K562 (cell line): Measurements from ENCODE around the gene DMAC2. TPM values are rescaled to one million over a fixed set of nuclear protein-coding genes. Genes with fewer than 3 reads are reported as not detected.

Source experiments
- ATAC-seq: fragments of 200-7000 bp; cut with Tn5 transposase; 3 replicates; pipeline ENCODE4 v1.9.1; 2020; ENCODE audit warnings: moderate library complexity
- BruUV-seq: library from RNA; stranded (reverse); fragments of 400-500 nt; replicated peaks from 2 replicates; lab custom pipeline; 2021; lab: Mats Ljungman, UMichigan
- CTCF ChIA-PET: fragments of 300-600 bp; formaldehyde crosslinking; extraction: SDS; loops from one replicate; lab custom pipeline; 2021; ENCODE audit warnings: low intra/inter-chr PET ratio; lab: Yijun Ruan, JAX
- POLR2A ChIA-PET: fragments of 300-600, 350-650 bp; sonication (Branson Sonifier 250); formaldehyde crosslinking; extraction: SDS; loops from one replicate; lab custom pipeline; 2021; ENCODE audit warnings: antibody characterized with exemption, inconsistent platforms; lab: Yijun Ruan, JAX
- DNase-seq, 4 experiments: peaks; one replicate each; pipeline versions ENCODE4 v3.0.0 to v3.0.0-alpha.2; 2011 to 2018; ENCODE audit warnings: low spot score in 3 of 4, mixed read lengths in 3 of 4; ENCODE audit errors: extremely low read depth in 1 of 4
- FAIRE-seq: peaks from 2 replicates; lab custom pipeline; 2011; peaks lifted over from hg19 to GRCh38; lab: Jason Lieb, UNC
- H2AFZ ChIP-seq: 2 replicates; pipeline ENCODE4 v1.6.0; 2011; ENCODE audit warnings: low read depth, low read length, control low read depth, inconsistent platforms
- H3K27ac ChIP-seq: fragments of 200-600 bp; 3 replicates; pipeline ENCODE4 v1.8.0; 2011; ENCODE audit warnings: low read depth, mild to moderate bottlenecking, control low read depth, inconsistent platforms, low read length, moderate library complexity, mixed read lengths; ENCODE audit errors: extremely low read depth
- H3K27me3 ChIP-seq, 2 experiments: fragments of 300-600 bp in 1 of 2; 2 replicates in 1 of 2; 3 replicates in 1 of 2; pipeline versions ENCODE4 v1.6.0 to v1.8.0; 2011; ENCODE audit warnings: inconsistent platforms in 2 of 2, low read length in 2 of 2, mild to moderate bottlenecking in 1 of 2, mixed read lengths in 1 of 2, moderate library complexity in 1 of 2; ENCODE audit not compliant: control insufficient read depth in 2 of 2, insufficient read depth in 2 of 2
- H3K36me3 ChIP-seq: fragments of 300-600 bp; 3 replicates; pipeline ENCODE4 v1.8.0; 2011; ENCODE audit warnings: mild to moderate bottlenecking, low read length, inconsistent platforms; ENCODE audit not compliant: control insufficient read depth, insufficient read depth
- H3K4me1 ChIP-seq, 2 experiments: fragments of 200-600 bp in 1 of 2; replicated peaks in 1 of 2; 2 replicates in 1 of 2; 3 replicates in 1 of 2; pipeline versions ENCODE4 v1.5.1 to v1.8.0; 2011; ENCODE audit warnings: inconsistent platforms in 2 of 2, low read length in 2 of 2, mild to moderate bottlenecking in 1 of 2, mixed read lengths in 1 of 2, moderate library complexity in 1 of 2; ENCODE audit not compliant: control insufficient read depth in 2 of 2, insufficient read depth in 2 of 2
- H3K4me2 ChIP-seq: 2 replicates; pipeline ENCODE4 v1.6.1; 2011; ENCODE audit warnings: low read length, control low read depth, inconsistent platforms, mixed read lengths; ENCODE audit not compliant: insufficient read depth
- H3K4me3 ChIP-seq: fragments of 200-600 bp; sonication (generic), shearing (Covaris generic); 2 replicates; pipeline ENCODE4 v1.5.1; 2016; ENCODE audit warnings: control low read depth, inconsistent platforms
- H3K79me2 ChIP-seq: fragments of 200-600 bp; 3 replicates; pipeline ENCODE4 v1.8.0; 2011; ENCODE audit warnings: low read length, inconsistent platforms; ENCODE audit not compliant: control insufficient read depth, insufficient read depth
- H3K9ac ChIP-seq, 2 experiments: 2 replicates each; pipeline versions ENCODE4 v1.6.0 to v1.6.1; 2011; ENCODE audit warnings: low read depth in 2 of 2, low read length in 2 of 2, control low read depth in 1 of 2, inconsistent platforms in 1 of 2, mild to moderate bottlenecking in 1 of 2, mixed read lengths in 1 of 2; ENCODE audit not compliant: insufficient read depth in 1 of 2
- H3K9me1 ChIP-seq: one replicate; pipeline ENCODE4 v1.6.0; 2011; ENCODE audit warnings: inconsistent platforms, mild to moderate bottlenecking, low read length, moderate library complexity; ENCODE audit not compliant: control insufficient read depth, insufficient read depth
- H3K9me3 ChIP-seq: replicated peaks from 2 replicates; pipeline ENCODE4 v1.5.1; 2011; ENCODE audit warnings: low read depth, low read length, inconsistent platforms; ENCODE audit not compliant: control insufficient read depth, insufficient read depth
- H4K20me1 ChIP-seq: replicated peaks from 2 replicates; pipeline ENCODE4 v1.6.1; 2011; ENCODE audit warnings: low read length, inconsistent platforms, mixed read lengths; ENCODE audit not compliant: control insufficient read depth, insufficient read depth
- ARID4B ChIP-seq: sonication (generic); formaldehyde crosslinking; IDR thresholded peaks from 2 replicates; pipeline ENCODE4 v1.8.0; 2022; ENCODE audit warnings: mild to moderate bottlenecking, missing genetic modification reagents
- DACH1 ChIP-seq: fragments of 450-650 bp; IDR thresholded peaks from 2 replicates; pipeline ENCODE4 v1.6.1; 2018; ENCODE audit not compliant: partially characterized antibody
- JUN ChIP-seq, 2 experiments: sonication (generic) in 1 of 2; formaldehyde crosslinking in 1 of 2; IDR thresholded peaks; 2 replicates each; pipeline versions ENCODE4 v1.6.1 to v1.8.0; 2012 to 2022; ENCODE audit warnings: borderline replicate concordance in 2 of 2, mild to moderate bottlenecking in 2 of 2, improper control_type of control experiment in 1 of 2, low read depth in 1 of 2, low read length in 1 of 2, missing genetic modification reagents in 1 of 2
- TCF7L2 ChIP-seq: fragments of 150-350 bp; IDR thresholded peaks from 2 replicates; pipeline ENCODE4 v1.6.1; 2016; ENCODE audit warnings: low read depth, mild to moderate bottlenecking, low read length, moderate library complexity
- ZBTB17 ChIP-seq: fragments of 450-650 bp; formaldehyde crosslinking; IDR thresholded peaks from 2 replicates; pipeline ENCODE4 v1.4.0; 2020; ENCODE audit warnings: mild to moderate bottlenecking
- WGBS: fragments of 100-300 bp; shearing (Covaris generic); methylation state at CpG from one replicate; pipeline ENCODE4 v1.1.6; 2016; ENCODE audit warnings: low coverage, mixed read lengths; ENCODE audit not compliant: insufficient coverage; ENCODE audit errors: missing lambda C conversion rate; 5-methylcytosine and 5-hydroxymethylcytosine counted together
- in situ Hi-C: fragments of 300-500 bp; cut with MboI; formaldehyde crosslinking; loops from 4 replicates; pipeline ENCODE4 v1.15.0; 2018; ENCODE audit warnings: inconsistent platforms, mixed read lengths
- intact Hi-C: fragments of 100-400 bp; cut with micrococcal nuclease; formaldehyde crosslinking; loops from 2 replicates; pipeline ENCODE4 v1.14.2; 2022
- polyA plus RNA-seq, 8 experiments: library from polyadenylated mRNA; depleted of rRNA in 4 of 8; stranded (reverse) in 5 of 8; unstranded in 3 of 8; fragments of >200 nt; fragmentation: Nextera tagmentation in 2 of 8; fragmentation: Illumina TruSeq in 1 of 8; extraction: Ambion mirVana in 2 of 8; extraction: Trizol in 1 of 8; gene quantifications; 2 replicates each; pipeline versions ENCODE4 v1.2.1 to v1.2.3, GENCODE V29; 2011 to 2014; ENCODE audit warnings: inconsistent platforms in 1 of 8, missing spikeins in 1 of 8
- total RNA-seq, 7 experiments: library from RNA; depleted of rRNA in 6 of 7; stranded (reverse); fragments of >200 nt in 6 of 7; fragmentation: Illumina TruSeq in 2 of 7; extraction: Trizol in 2 of 7; gene quantifications; 2 replicates each; pipeline versions ENCODE4 v1.2.1 to v1.2.3, GENCODE V29; 2011 to 2021; ENCODE audit warnings: low replicate concordance in 1 of 7
- TF ChIP-seq, protein P1 (sequence below): sonication (generic); formaldehyde crosslinking; IDR thresholded peaks from 2 replicates; pipeline ENCODE4 v1.9.0; 2022; ENCODE audit warnings: mild to moderate bottlenecking, missing genetic modification reagents

The DMAC2 gene
- total and polyA plus RNA-seq, 9 of the 15 experiments (the other 6 are each of a cell fraction or from before 2014, with no cell fraction given), result 12.9 to 61.2 (median 43.1) TPM

- no peak overlapping the region for H2AFZ ChIP-seq
- no peaks in the 10 kb centered on the region for H4K20me1 ChIP-seq
- no peak for FAIRE-seq
- ATAC-seq, result no peak
- 44% methylated on average over 2 of the region's 3 CpGs for WGBS
- H3K9me3 ChIP-seq, result no peaks in the 10 kb centered on the region
- intact Hi-C loops, result loop anchor here (5.0 kb wide), 1 partner anchor 33 kb away; no protein-coding TSS in a partner anchor
- H3K27ac ChIP-seq, result no peak overlapping the region
- POLR2A ChIA-PET, result interaction anchor here (1.0 to 1.6 kb wide), 4 partner anchors 9 to 35 kb away, joined by 3 to 12 read pairs (median 5); partner anchors contain the start of gene B9D2
- TF ChIP-seq ARID4B (CRISPR knock-in tag) (no peak), ZBTB17 (CRISPR knock-in tag) (no peak), JUN (IDR thresholded peaks at IDR 0.05; ENCODE audit: borderline replicate concordance, low read depth, low read length) (no peak), JUN (CRISPR knock-in tag; IDR thresholded peaks at IDR 0.05; ENCODE audit: borderline replicate concordance) (no peak), TCF7L2 (no peak), DACH1 (no peak)
- TF ChIP-seq, protein P1, sequence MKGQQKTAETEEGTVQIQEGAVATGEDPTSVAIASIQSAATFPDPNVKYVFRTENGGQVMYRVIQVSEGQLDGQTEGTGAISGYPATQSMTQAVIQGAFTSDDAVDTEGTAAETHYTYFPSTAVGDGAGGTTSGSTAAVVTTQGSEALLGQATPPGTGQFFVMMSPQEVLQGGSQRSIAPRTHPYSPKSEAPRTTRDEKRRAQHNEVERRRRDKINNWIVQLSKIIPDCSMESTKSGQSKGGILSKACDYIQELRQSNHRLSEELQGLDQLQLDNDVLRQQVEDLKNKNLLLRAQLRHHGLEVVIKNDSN (CRISPR knock-in tag), result no peak
- TF ChIP-seq, all 486 proteins: peak for 0
- Histone ChIP-seq H3K36me3 (peaks cover 6% of the 10 kb centered on the region; the same call in 1 of the 3 replicates), H3K27me3 (no peaks in the 10 kb centered on the region), H3K9me1 (no peaks in the 10 kb centered on the region), H3K4me3 (peak overlapping the region; percentile 73; the same call in 1 of the 2 replicates), H3K4me2 (peak overlapping the region; percentile 90), H3K79me2 (peaks cover 45% of the 10 kb centered on the region), H3K9ac (peak overlapping the region in 1 of 2 experiments; percentile 92; a peak in 2 of 4 replicates), H3K4me1 (peaks cover 15 to 18% of the 10 kb centered on the region in 2 experiments; a peak in 4 of 5 replicates)
- CTCF ChIA-PET, result no interaction called here
- in situ Hi-C loops, result no loop called here
- no TSS peak for BruUV-seq
- DNase-seq, result no peak
Measured at GRCh38 chr19:41399091-41399490, 40.6 kb downstream of the DMAC2 start.
